Skeletal muscle cell (primary cell): ENCODE data around the gene KDM4C.

Experiments used
- DNase-seq: peaks from one replicate; pipeline ENCODE4 v3.0.0-alpha.2; 2010; ENCODE audit warnings: low read depth
- H3K4me3 ChIP-seq: 2 replicates; pipeline ENCODE4 v1.5.1; 2011; ENCODE audit warnings: low read depth, mild to moderate bottlenecking, control low read depth, low read length, moderate library complexity

The KDM4C gene

DNA sequence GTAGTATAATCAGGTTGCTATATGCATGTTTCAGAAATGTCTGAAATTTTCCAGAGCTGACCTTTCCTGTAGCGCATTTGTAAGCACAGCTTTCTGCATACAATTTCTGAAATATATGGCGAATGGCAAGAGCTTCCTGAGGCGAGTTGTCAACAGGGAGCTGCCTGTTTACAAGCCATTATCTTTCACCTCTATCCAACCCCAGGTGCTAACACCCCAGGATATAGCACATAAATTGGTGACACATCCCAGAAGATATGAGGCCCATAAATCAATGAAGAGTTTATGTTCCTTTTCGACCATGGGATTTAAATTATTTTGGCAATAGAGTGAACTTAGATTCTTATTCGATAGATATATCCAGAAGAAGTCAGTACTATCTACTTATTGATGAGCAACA is 379.8 kb downstream of the KDM4C start:
- H3K4me3 ChIP-seq, result no peak overlapping the region
- no peak for DNase-seq

- H3K4me3 ChIP-seq, result no peak overlapping the region
- DNase-seq, result no peak
Observed at GRCh38 chr9:7139886-7140285, 382.1 kb downstream of the KDM4C start.

DNA sequence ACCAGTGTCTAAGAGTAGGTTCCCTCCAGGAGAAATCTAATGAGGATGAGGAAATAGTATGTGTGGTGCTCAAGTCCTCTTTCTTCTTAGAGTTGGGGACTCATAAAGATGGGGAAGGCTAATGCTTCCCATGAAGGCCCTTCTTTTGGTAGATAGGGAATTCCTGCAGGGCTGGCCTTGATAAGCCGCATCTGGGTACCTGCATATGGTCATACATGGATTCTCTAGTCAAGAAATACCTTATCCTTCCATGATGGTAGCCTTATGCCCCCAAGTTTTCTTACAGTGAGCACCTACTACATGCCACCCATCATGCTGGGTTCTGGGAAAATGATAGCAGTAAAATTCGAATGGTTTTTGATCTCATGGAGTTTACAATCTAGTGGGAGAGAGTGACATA is 382.6 kb downstream of the KDM4C start:
- no peak for DNase-seq
- no peak overlapping the region for H3K4me3 ChIP-seq

GRCh38 chr9:7143645-7144200 is 385.9 kb downstream of the KDM4C start:
- DNase-seq, result no peak
- no peak overlapping the region for H3K4me3 ChIP-seq

GRCh38 chr9:7144265-7145046 is 386.7 kb downstream of the KDM4C start:
- no peak overlapping the region for H3K4me3 ChIP-seq
- no peak for DNase-seq

GRCh38 chr9:7145361-7146069 is 387.7 kb downstream of the KDM4C start:
- DNase-seq, result no peak

GRCh38 chr9:7146582-7146981 is 388.8 kb downstream of the KDM4C start:
- no peak for DNase-seq
- no peak overlapping the region for H3K4me3 ChIP-seq

More at GRCh38 chr9:7145361-7146069, 387.7 kb downstream of the KDM4C start:
- no peak overlapping the region for H3K4me3 ChIP-seq

GRCh38 chr9:7147121-7148090 is 389.6 kb downstream of the KDM4C start:
- no peak for DNase-seq
- no peak overlapping the region for H3K4me3 ChIP-seq

DNA sequence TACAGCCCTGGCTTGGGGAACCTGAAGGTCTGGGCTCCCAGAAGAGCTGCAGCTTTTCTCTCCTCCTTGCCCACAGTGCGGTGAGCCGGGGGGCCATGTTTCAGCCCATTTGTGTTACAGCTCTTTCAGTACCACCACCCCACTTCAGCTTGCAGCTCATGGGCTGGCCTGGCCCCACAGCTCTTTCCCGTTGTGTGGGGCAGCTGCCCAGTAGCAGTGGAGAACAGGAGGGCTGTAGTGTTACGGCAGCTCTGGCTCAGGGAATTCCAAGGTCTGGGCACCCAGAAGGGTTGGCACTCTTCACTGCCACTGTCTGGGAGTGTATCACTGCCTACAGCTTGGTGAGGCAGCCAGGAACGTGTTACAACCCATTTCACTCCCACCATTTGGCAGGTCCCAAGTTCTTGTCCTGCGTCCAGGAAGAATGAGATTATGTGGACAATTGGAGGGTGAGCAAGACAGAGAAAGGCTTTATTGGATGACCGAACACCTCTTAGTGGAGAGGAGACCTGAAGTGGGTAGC is 390.5 kb downstream of the KDM4C start:
- H3K4me3 ChIP-seq, result no peak overlapping the region
- DNase-seq, result no peak

DNA sequence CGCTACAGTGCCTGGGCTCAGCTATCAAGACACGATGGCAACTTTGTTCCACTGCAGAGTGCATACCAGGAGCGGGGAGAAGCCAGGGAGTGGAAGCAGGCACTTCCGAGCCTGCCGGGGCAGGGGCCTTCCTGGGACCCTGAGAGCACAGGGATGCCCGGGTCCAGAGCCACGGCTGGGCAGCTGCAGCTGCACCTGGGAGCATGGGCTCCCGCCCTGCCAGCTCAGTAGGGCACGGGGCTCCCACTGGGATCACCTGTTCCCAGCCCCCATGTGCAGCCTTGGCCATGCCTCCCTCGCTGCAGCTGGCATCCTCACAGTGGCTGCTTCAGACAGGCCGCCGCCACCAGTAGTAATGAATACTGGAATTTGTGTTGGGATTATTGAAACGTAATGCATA is 391.5 kb downstream of the KDM4C start:
- no peak overlapping the region for H3K4me3 ChIP-seq
- DNase-seq, result no peak

- no peak for DNase-seq
- no peak overlapping the region for H3K4me3 ChIP-seq
Observed at GRCh38 chr9:7150153-7150890, 392.5 kb downstream of the KDM4C start.

DNA sequence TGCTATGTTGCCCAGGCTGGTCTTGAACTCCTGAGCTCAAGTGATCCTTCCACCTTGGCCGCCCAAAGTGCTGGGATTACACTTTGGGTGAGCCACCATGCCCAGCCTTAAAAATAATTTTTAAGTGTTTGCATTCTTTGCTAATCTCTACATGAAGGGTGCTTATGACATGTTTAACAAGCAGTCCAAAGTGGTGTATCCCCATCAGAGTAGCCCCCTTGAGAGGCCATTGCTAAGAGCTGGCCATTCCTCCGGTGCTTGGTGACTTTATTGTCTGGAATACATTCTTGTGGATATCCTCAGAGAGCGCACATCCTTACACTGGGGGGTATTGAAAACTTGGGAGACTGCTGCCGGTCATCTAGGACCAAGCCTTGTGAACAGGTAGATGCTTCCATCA is 395.4 kb downstream of the KDM4C start:
- no peak for DNase-seq
- no peak overlapping the region for H3K4me3 ChIP-seq

- no peak for DNase-seq
- H3K4me3 ChIP-seq, result no peak overlapping the region
Observed at GRCh38 chr9:7153566-7153965, 395.8 kb downstream of the KDM4C start.

DNA sequence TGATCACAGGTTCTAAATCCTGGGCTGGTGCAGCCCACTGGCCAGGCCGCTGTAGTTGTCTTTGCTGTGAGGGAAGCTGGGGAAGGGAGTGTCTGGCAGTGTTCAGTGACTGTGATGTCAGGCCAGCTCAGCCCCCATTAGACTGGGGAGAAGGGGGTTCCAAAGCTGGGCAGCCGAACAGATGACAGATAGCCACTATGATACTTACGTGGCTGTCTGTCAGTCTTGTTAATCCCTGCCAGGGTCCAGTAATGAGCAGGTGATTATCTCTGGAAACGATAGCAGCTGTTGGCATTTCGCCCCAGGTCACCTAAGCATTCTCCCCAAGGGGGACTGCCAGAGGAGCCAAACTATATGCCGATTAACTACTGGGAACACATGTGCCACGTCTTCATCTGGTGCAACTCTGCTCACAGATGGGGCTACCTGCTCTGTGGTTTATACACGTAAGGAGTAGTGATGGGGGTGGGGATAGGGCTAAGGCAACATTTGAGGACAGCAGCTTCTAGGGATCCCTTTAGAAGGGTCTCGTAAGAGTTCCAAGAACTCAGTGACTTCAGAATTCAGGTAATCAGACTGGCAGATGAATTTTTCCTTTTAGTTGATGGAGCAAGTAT is 396.3 kb downstream of the KDM4C start:
- DNase-seq, result no peak

DNA sequence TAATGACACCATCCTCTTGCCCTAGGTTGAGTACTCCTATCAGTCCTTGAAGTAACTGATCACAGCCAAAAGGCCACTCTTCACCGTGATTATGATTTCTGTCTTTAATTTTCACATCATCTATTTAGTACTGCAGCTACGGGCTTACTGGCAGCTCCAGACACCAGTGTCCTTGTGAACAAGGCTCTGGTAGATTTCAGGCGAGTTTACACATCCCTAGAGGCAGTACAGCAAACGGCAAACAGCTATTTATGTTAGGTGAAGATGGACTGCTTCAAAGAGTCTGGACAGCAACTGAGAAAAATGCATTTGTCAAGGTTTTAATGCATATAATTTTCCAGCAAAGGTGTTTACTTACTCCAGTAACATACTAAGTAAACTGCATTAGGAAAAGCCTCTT is 396.9 kb downstream of the KDM4C start:
- no peak for DNase-seq
- H3K4me3 ChIP-seq, result no peak overlapping the region

More for the DNA sequence above, 396.3 kb downstream of the KDM4C start:
- H3K4me3 ChIP-seq, result no peak overlapping the region

DNA sequence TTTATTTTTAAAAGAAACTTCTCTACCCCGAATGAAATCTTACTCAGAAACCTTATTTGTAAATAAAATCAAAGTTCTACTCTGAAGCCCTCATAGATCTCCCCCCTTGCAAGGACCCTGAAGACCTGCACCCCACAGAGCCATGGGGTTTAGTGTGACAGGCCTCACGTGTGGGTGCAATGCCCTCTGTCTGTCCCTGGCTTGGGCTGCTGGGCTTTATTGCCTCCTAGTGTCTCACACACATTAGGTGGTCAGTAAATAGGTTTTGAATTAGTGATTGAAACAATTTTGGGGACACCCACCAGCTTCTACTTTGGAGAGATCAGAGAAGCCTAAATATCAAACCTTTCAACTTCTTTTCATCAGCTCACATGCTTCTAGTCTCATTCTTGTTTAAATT is 403.7 kb downstream of the KDM4C start:
- no peak overlapping the region for H3K4me3 ChIP-seq
- DNase-seq, result no peak

- no peak for DNase-seq
- no peak overlapping the region for H3K4me3 ChIP-seq
Observed at GRCh38 chr9:7163932-7164331, 406.2 kb downstream of the KDM4C start.
